Prostate gland (tissue), 2 donors: ENCODE measurements around the gene TMEM18.

Experiments
- CTCF ChIP-seq, 4 experiments: fragments of 200-600 bp in 2 of 4; fragments of 450-650 bp in 2 of 4; sonication (generic) in 2 of 4; IDR thresholded peaks; 1 replicate in 3 of 4; 2 replicates in 1 of 4; pipeline ENCODE4 v1.5.1; 2016 to 2019; ENCODE audit warnings: antibody characterized with exemption in 4 of 4, mild to moderate bottlenecking in 2 of 4, moderate library complexity in 2 of 4
- POLR2A ChIP-seq: fragments of 450-650 bp; IDR thresholded peaks from one replicate; pipeline ENCODE4 v1.6.1; 2016; ENCODE audit warnings: antibody characterized with exemption, mild to moderate bottlenecking
- POLR2AphosphoS5 ChIP-seq: sonication (generic); formaldehyde crosslinking; IDR thresholded peaks from one replicate; pipeline ENCODE4 v1.6.1; 2017; ENCODE audit warnings: antibody characterized with exemption

GRCh38 chr2:715854-716560 lies 38.8 kb upstream of the TMEM18 start:
- TF ChIP-seq CTCF (IDR thresholded peaks at IDR 0.05) = no peak
- no peak for TF ChIP-seq POLR2AphosphoS5
- TF ChIP-seq POLR2A = no peak
